HG03558 (cell line): Measurements from ENCODE around the gene GATAD2A.
"Not testable (repeated sequence)": the region's sequence is repeated elsewhere in the genome, so short reads cannot be mapped to it uniquely, and the experiment has no call there.

ENCODE experiments used
- ATAC-seq: cut with Tn5 transposase; IDR thresholded peaks from one replicate; pipeline ENCODE4 v1.9.1; 2021; ENCODE audit warnings: moderate number of reproducible peaks; ENCODE audit not compliant: unreplicated experiment; ENCODE audit errors: extremely low read depth

Gene GATAD2A

GRCh38 chr19:19445288-19445687 lies 39.8 kb downstream of the GATAD2A start:
- ATAC-seq, result no peak

GRCh38 chr19:19445911-19446361 lies 40.5 kb downstream of the GATAD2A start:
- no peak for ATAC-seq

- ATAC-seq, result no peak
These were observed 41.4 kb downstream of the GATAD2A start for GRCh38 chr19:19446655-19447437.

GRCh38 chr19:19447536-19448237 lies 42.2 kb downstream of the GATAD2A start:
- ATAC-seq, result no peak

- no peak for ATAC-seq
These were observed 42.7 kb downstream of the GATAD2A start for GRCh38 chr19:19448238-19448544.

GRCh38 chr19:19451429-19452242 lies 46.2 kb downstream of the GATAD2A start:
- ATAC-seq, result no peak

- ATAC-seq, result no peak
These were observed 47.0 kb downstream of the GATAD2A start for GRCh38 chr19:19452243-19453124.

- no peak for ATAC-seq
These were observed 47.6 kb downstream of the GATAD2A start for GRCh38 chr19:19453125-19453454.

- not testable (repeated sequence) for ATAC-seq
These were observed 49.9 kb downstream of the GATAD2A start for GRCh38 chr19:19455166-19455919.

- no peak for ATAC-seq
These were observed 52.2 kb downstream of the GATAD2A start for GRCh38 chr19:19457671-19458070.

- ATAC-seq, result no peak
These were observed 52.8 kb downstream of the GATAD2A start for GRCh38 chr19:19458110-19458816.

- ATAC-seq, result no peak
These were observed 53.6 kb downstream of the GATAD2A start for GRCh38 chr19:19459073-19459472.

GRCh38 chr19:19459707-19460251 lies 54.3 kb downstream of the GATAD2A start:
- no peak for ATAC-seq

- ATAC-seq, result no peak
These were observed 54.8 kb downstream of the GATAD2A start for GRCh38 chr19:19460258-19460731.

GRCh38 chr19:19460761-19461265 lies 55.3 kb downstream of the GATAD2A start:
- no peak for ATAC-seq

- ATAC-seq, result no peak
These were observed 55.8 kb downstream of the GATAD2A start for GRCh38 chr19:19461306-19461670.

GRCh38 chr19:19461671-19462622 lies 56.5 kb downstream of the GATAD2A start:
- ATAC-seq, result no peak
